A673 (cell line): Measurements from ENCODE around the gene IL4R.

Source experiments
- CTCF ChIP-seq: fragments of 300-800, 200-600 bp; sonication (generic); conservative IDR thresholded peaks from 2 replicates; pipeline ENCODE4 v1.5.1; 2017; ENCODE audit warnings: low read depth, mild to moderate bottlenecking, antibody characterized with exemption, low read length, moderate library complexity, mixed read lengths
- EZH2 ChIP-seq: fragments of 200-600 bp; sonication (generic); IDR thresholded peaks from 2 replicates; pipeline ENCODE4 v1.6.1; 2017; ENCODE audit warnings: borderline replicate concordance, low read depth, mild to moderate bottlenecking, mixed read lengths, antibody characterized with exemption, low read length; ENCODE audit not compliant: poor library complexity, severe bottlenecking

- TF ChIP-seq CTCF (no peak), EZH2 (no peak)
These were observed 27.8 kb downstream of the IL4R start for GRCh38 chr16:27341549-27341948.
